ENCODE data around the gene ZNRF4.
"Not testable (repeated sequence)": the region's sequence is repeated elsewhere in the genome, so short reads cannot be mapped to it uniquely, and the experiment has no call there.

DNA sequence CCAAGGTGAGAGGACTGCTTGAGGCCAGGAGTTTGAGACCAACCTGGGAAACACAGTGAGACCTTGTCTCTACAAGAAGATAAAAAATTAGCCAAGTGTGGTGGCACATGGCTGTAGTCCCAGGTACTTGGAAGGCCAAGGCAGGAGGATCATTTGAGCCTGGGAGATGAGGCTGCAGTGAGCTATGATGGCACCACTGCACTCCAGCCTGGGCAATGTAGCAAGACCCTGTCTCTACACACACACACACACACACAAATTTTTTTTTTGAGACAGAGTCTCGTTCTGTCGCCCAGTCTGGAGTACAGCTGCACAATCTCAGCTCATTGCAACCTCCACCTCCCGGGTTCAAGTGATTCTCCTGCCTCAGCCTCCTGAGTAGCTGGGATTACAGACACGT lies 30.4 kb downstream of the ZNRF4 start:
- TF ChIP-seq, protein P1, sequence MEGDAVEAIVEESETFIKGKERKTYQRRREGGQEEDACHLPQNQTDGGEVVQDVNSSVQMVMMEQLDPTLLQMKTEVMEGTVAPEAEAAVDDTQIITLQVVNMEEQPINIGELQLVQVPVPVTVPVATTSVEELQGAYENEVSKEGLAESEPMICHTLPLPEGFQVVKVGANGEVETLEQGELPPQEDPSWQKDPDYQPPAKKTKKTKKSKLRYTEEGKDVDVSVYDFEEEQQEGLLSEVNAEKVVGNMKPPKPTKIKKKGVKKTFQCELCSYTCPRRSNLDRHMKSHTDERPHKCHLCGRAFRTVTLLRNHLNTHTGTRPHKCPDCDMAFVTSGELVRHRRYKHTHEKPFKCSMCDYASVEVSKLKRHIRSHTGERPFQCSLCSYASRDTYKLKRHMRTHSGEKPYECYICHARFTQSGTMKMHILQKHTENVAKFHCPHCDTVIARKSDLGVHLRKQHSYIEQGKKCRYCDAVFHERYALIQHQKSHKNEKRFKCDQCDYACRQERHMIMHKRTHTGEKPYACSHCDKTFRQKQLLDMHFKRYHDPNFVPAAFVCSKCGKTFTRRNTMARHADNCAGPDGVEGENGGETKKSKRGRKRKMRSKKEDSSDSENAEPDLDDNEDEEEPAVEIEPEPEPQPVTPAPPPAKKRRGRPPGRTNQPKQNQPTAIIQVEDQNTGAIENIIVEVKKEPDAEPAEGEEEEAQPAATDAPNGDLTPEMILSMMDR (IDR thresholded peaks at IDR 0.05), result not testable (repeated sequence)
- not testable (repeated sequence) for TF ChIP-seq POLR2A (IDR thresholded peaks at IDR 0.05)

All from uterus (tissue), 2 donors.